Neuronal stem cell (in vitro differentiated cells): ENCODE measurements around the gene ATP5MK.
"Not testable (repeated sequence)": the region's sequence is repeated elsewhere in the genome, so short reads cannot be mapped to it uniquely, and the experiment has no call there.

Experiments
- DNase-seq: peaks from one replicate; pipeline ENCODE4 v3.0.0-alpha.2; 2013; ENCODE audit warnings: low spot score
- H2AFZ ChIP-seq: one replicate; pipeline ENCODE4 v1.6.1; 2013; ENCODE audit warnings: mild to moderate bottlenecking, low read length, inconsistent platforms
- H2AK5ac ChIP-seq: 2 replicates; pipeline ENCODE4 v1.6.1; 2013; ENCODE audit warnings: low read depth, mild to moderate bottlenecking, inconsistent platforms, low read length, moderate library complexity, mixed read lengths
- H2BK120ac ChIP-seq: 2 replicates; pipeline ENCODE4 v1.6.1; 2013; ENCODE audit warnings: low read depth, mild to moderate bottlenecking, inconsistent platforms, low read length, moderate library complexity, mixed read lengths
- H2BK12ac ChIP-seq: one replicate; pipeline ENCODE4 v1.6.1; 2013; ENCODE audit warnings: low read length, inconsistent platforms
- H2BK15ac ChIP-seq: 2 replicates; pipeline ENCODE4 v1.6.1; 2013; ENCODE audit warnings: mild to moderate bottlenecking, low read length, inconsistent platforms, mixed read lengths
- H2BK5ac ChIP-seq: one replicate; pipeline ENCODE4 v1.6.1; 2013; ENCODE audit warnings: inconsistent platforms, mild to moderate bottlenecking, low read length, moderate library complexity
- H3K14ac ChIP-seq: one replicate; pipeline ENCODE4 v1.6.1; 2013; ENCODE audit warnings: low read length, inconsistent platforms
- H3K18ac ChIP-seq: 2 replicates; pipeline ENCODE4 v1.6.1; 2013; ENCODE audit warnings: low read length, inconsistent platforms
- H3K23ac ChIP-seq: 2 replicates; pipeline ENCODE4 v1.6.1; 2013; ENCODE audit warnings: low read depth, mild to moderate bottlenecking, mixed read lengths, low read length, inconsistent platforms; ENCODE audit not compliant: poor library complexity
- H3K27ac ChIP-seq: replicated peaks from 3 replicates; pipeline ENCODE4 v1.5.1; 2013; ENCODE audit warnings: low read length, inconsistent platforms
- H3K27me3 ChIP-seq, 3 experiments: 2 replicates each; pipeline ENCODE4 v1.6.1; 2013; ENCODE audit warnings: low read length in 3 of 3, mild to moderate bottlenecking in 2 of 3, inconsistent platforms in 1 of 3, low read depth in 1 of 3, mixed read lengths in 1 of 3, moderate library complexity in 1 of 3; ENCODE audit not compliant: control insufficient read depth in 3 of 3, insufficient read depth in 3 of 3
- H3K36me3 ChIP-seq, 2 donors: replicated peaks in 1 of 2; 2 replicates each; pipeline ENCODE4 v1.6.1; 2013; ENCODE audit warnings: low read length in 2 of 2; ENCODE audit not compliant: control insufficient read depth in 2 of 2, insufficient read depth in 2 of 2
- H3K4ac ChIP-seq: 2 replicates; pipeline ENCODE4 v1.6.1; 2013; ENCODE audit warnings: inconsistent platforms, mild to moderate bottlenecking, low read length, moderate library complexity
- H3K4me1 ChIP-seq, 2 donors: 1 replicate in 1 of 2; 2 replicates in 1 of 2; pipeline ENCODE4 v1.6.1; 2013; ENCODE audit warnings: low read length in 2 of 2, low read depth in 1 of 2; ENCODE audit not compliant: control insufficient read depth in 2 of 2, insufficient read depth in 1 of 2
- H3K4me2 ChIP-seq: one replicate; pipeline ENCODE4 v1.6.1; 2013; ENCODE audit warnings: mild to moderate bottlenecking, low read length, inconsistent platforms; ENCODE audit not compliant: insufficient read depth, poor library complexity, severe bottlenecking
- H3K4me3 ChIP-seq, 2 donors: 2 replicates each; pipeline ENCODE4 v1.5.1; 2013; ENCODE audit warnings: low read length in 2 of 2, mild to moderate bottlenecking in 2 of 2, inconsistent platforms in 1 of 2, moderate library complexity in 1 of 2
- H3K79me1 ChIP-seq: one replicate; pipeline ENCODE4 v1.6.1; 2013; ENCODE audit warnings: low read depth, mild to moderate bottlenecking, inconsistent platforms, low read length, moderate library complexity
- H3K9ac ChIP-seq: one replicate; pipeline ENCODE4 v1.6.1; 2013; ENCODE audit warnings: mild to moderate bottlenecking, low read depth, low read length, inconsistent platforms; ENCODE audit not compliant: poor library complexity
- H3K9me3 ChIP-seq, 2 donors: replicated peaks in 1 of 2; 2 replicates each; pipeline versions ENCODE3 to v1.6.1; 2013; ENCODE audit warnings: low read length in 2 of 2, mild to moderate bottlenecking in 2 of 2, inconsistent platforms in 1 of 2, low read depth in 1 of 2, mixed read lengths in 1 of 2, moderate library complexity in 1 of 2; ENCODE audit not compliant: control insufficient read depth in 2 of 2, insufficient read depth in 1 of 2
- H4K8ac ChIP-seq: one replicate; pipeline ENCODE4 v1.6.1; 2013; ENCODE audit warnings: low read depth, mild to moderate bottlenecking, inconsistent platforms, low read length, moderate library complexity
- H4K91ac ChIP-seq: one replicate; pipeline ENCODE4 v1.6.1; 2013; ENCODE audit warnings: low read length, low read depth, mild to moderate bottlenecking, inconsistent platforms; ENCODE audit not compliant: poor library complexity
- WGBS, 2 donors: extraction: QIAGEN DNeasy Blood & Tissue Kit; methylation state at CpG; one replicate each; pipeline ENCODE4 v1.1.7; 2013; ENCODE audit warnings: missing lambda C conversion rate in 2 of 2, mixed read lengths in 1 of 2; ENCODE audit not compliant: insufficient read length in 2 of 2, insufficient replicate concordance in 1 of 2; ENCODE audit errors: extremely low coverage in 2 of 2; 5-methylcytosine and 5-hydroxymethylcytosine counted together

The ATP5MK gene

DNA sequence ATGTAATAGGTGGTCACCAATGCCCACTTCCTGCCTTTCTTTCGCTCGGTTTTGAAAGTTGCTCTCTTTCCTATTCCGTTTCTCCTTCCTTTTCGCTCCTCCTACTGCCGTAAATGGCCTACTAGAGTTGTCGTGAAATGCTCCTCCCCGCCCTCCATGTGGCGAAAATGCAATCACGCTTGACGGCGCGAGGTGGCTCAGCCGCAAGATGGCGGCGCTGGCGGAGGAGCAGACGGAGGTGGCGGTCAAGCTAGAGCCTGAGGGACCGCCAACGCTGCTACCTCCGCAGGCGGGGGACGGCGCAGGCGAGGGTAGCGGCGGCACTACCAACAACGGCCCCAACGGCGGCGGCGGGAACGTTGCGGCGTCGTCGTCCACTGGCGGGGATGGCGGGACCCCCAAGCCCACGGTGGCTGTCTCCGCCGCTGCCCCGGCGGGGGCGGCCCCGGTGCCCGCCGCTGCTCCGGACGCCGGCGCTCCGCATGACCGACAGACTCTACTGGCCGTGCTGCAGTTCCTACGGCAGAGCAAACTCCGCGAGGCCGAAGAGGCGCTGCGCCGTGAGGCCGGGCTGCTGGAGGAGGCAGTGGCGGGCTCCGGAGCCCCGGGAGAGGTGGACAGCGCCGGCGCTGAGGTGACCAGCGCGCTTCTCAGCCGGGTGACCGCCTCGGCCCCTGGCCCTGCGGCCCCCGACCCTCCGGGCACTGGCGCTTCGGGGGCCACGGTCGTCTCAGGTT lies 28.3 kb downstream of the ATP5MK start, which contains the start of gene TAF5:
TSS of gene TAF5 (plus strand) at position 195 of the 737 bp plus-strand sequence. CDS start at position 209, 14 bp downstream.
- H3K4me1 ChIP-seq: no peaks in the 10 kb centered on the region
- H3K4me3 ChIP-seq: peak within 1 kb of the TSS; percentile 80 to 98
- H4K91ac ChIP-seq: no peak within 1 kb of the TSS
- peak within 1 kb of the TSS; percentile 56 for H3K14ac ChIP-seq
- peak within 1 kb of the TSS; percentile 99 for H3K23ac ChIP-seq
- H3K27ac ChIP-seq: peak within 1 kb of the TSS; percentile 59
- no peak within 1 kb of the TSS for H2BK12ac ChIP-seq
- peak within 1 kb of the TSS; percentile 87 for H2BK5ac ChIP-seq
- peak within 1 kb of the TSS; percentile 92 for H2AFZ ChIP-seq
- no peak within 1 kb of the TSS for H2BK120ac ChIP-seq
- no peak within 1 kb of the TSS for H4K8ac ChIP-seq
- peaks cover 4% of the 10 kb centered on the region for H3K79me1 ChIP-seq
- WGBS, 2 donors: no CpG with 5 or more reads among the region's 81 CpGs
- no peak within 1 kb of the TSS for H2BK15ac ChIP-seq
- H3K36me3 ChIP-seq: peaks cover 0 to 8% of the 10 kb centered on the region in 2 donors
- peak within 1 kb of the TSS; percentile 99 for H3K9ac ChIP-seq
- H3K18ac ChIP-seq: peak within 1 kb of the TSS; percentile 98
- H3K9me3 ChIP-seq: no peaks in the 10 kb centered on the region
- no peak within 1 kb of the TSS for H3K4ac ChIP-seq
- H2AK5ac ChIP-seq: no peak within 1 kb of the TSS
- DNase-seq: peak; percentile 88
- no peaks in the 10 kb centered on the region for H3K27me3 ChIP-seq
- peak within 1 kb of the TSS; percentile 66 for H3K4me2 ChIP-seq

DNA sequence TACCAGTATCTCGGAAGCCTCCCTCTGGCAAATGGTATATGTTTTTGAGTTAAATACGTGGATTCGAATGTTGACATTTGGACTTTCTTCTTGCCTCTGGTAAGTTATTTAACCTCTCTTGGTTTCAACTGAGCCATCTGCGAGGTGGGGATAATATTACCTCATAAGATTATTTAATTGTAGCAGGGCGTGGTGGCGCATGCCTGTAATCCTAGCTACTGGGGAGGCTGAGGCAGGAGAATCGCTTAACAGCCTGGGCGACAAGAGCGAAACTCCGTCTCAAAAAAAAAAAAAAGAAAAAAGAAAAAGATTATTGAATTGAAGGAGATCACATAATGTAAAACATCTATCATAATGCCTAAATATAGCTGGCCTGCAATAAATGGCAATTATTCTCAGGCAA lies 28.9 kb downstream of the ATP5MK start:
- H3K18ac ChIP-seq: no peak overlapping the region
- no peak overlapping the region for H2BK5ac ChIP-seq
- WGBS, 2 donors: no CpG with 5 or more reads among the region's 10 CpGs
- H2BK12ac ChIP-seq: no peak overlapping the region
- H3K14ac ChIP-seq: no peak overlapping the region
- no peak overlapping the region for H2BK15ac ChIP-seq
- H2AFZ ChIP-seq: peak overlapping the region; percentile 92
- peaks cover 4% of the 10 kb centered on the region for H3K79me1 ChIP-seq
- peaks cover 0 to 7% of the 10 kb centered on the region in 2 donors for H3K36me3 ChIP-seq
- H3K4me3 ChIP-seq: peak overlapping the region in 1 of 2 donors; percentile 80
- no peaks in the 10 kb centered on the region for H3K4me1 ChIP-seq
- H2BK120ac ChIP-seq: no peak overlapping the region
- H3K4me2 ChIP-seq: no peak overlapping the region
- no peak overlapping the region for H4K8ac ChIP-seq
- H4K91ac ChIP-seq: no peak overlapping the region
- H3K4ac ChIP-seq: no peak overlapping the region
- no peak overlapping the region for H3K23ac ChIP-seq
- no peak for DNase-seq
- H3K27ac ChIP-seq: peak overlapping the region; percentile 5
- H3K9ac ChIP-seq: no peak overlapping the region
- H3K27me3 ChIP-seq: no peaks in the 10 kb centered on the region
- H2AK5ac ChIP-seq: no peak overlapping the region
- no peaks in the 10 kb centered on the region for H3K9me3 ChIP-seq

DNA sequence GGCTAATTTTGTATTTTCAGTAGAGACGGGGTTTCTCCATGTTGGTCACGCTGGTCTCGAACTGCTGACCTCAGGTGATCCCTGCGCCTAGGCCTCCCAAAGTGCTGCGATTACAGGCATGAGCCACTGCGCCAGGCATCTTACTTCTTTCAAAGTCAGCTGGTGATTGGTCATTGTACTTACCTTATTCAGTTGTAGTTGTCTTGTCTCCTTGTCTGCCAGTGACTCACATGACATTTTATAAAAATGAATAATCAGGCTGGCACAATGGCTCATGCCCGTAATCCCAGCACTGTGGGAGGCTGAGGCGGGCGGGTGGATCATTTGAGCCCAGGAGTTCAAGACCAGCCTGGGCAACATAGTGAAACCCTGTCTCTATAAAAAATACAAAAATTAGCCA lies 35.5 kb downstream of the ATP5MK start:
- not testable (repeated sequence) for H3K18ac ChIP-seq, H2BK120ac ChIP-seq, H2BK12ac ChIP-seq, DNase-seq, H2AFZ ChIP-seq, H4K8ac ChIP-seq, H3K23ac ChIP-seq, H3K79me1 ChIP-seq, H2BK5ac ChIP-seq, H3K9ac ChIP-seq, H3K27me3 ChIP-seq, H3K9me3 ChIP-seq, H4K91ac ChIP-seq, H3K4me2 ChIP-seq, H2AK5ac ChIP-seq, H3K27ac ChIP-seq, H3K4me1 ChIP-seq, H3K36me3 ChIP-seq, H2BK15ac ChIP-seq, H3K4ac ChIP-seq, H3K14ac ChIP-seq, H3K4me3 ChIP-seq
- no CpG with 5 or more reads among the region's 9 CpGs for WGBS, 2 donors

DNA sequence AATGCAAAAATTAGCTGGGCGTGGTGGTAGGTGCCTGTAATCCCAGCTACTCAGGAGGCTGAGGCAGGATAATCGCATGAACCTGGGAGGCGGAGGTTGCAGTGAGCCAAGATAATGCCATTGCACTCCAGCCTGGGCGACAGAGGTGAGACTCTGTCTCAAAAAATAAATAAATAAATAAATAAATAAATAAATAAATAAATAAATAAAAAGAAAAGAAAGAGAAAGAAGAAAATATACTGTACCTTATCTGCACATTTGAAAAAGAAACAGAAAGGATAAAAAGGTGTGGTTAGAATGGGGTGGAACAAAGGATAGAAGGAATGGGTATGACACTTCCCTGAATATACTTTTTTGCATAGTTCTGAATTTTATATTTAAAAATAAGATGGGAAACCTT lies 36.8 kb downstream of the ATP5MK start:
- H4K8ac ChIP-seq, H3K4ac ChIP-seq, H3K14ac ChIP-seq, DNase-seq, H2BK15ac ChIP-seq, H3K4me1 ChIP-seq, H3K18ac ChIP-seq, H4K91ac ChIP-seq, H2BK12ac ChIP-seq, H3K9ac ChIP-seq, H3K27me3 ChIP-seq, H2BK5ac ChIP-seq, H3K27ac ChIP-seq, H3K36me3 ChIP-seq, H3K79me1 ChIP-seq, H2AFZ ChIP-seq, H3K4me3 ChIP-seq, H2BK120ac ChIP-seq, H3K9me3 ChIP-seq, H3K4me2 ChIP-seq, H3K23ac ChIP-seq, H2AK5ac ChIP-seq: not testable (repeated sequence)
- no CpG with 5 or more reads among the region's 4 CpGs for WGBS, 2 donors
